ENCODE measurements around the gene GABBR2. TPM values are rescaled to one million over a fixed set of nuclear protein-coding genes. Genes with fewer than 3 reads are reported as not detected.
"Not testable (repeated sequence)": the region's sequence is repeated elsewhere in the genome, so short reads cannot be mapped to it uniquely, and the experiment has no call there.

GABBR2 gene
- polyA plus RNA-seq, 3 donors, result 1.3 to 4.7 (median 4.3) TPM

DNA sequence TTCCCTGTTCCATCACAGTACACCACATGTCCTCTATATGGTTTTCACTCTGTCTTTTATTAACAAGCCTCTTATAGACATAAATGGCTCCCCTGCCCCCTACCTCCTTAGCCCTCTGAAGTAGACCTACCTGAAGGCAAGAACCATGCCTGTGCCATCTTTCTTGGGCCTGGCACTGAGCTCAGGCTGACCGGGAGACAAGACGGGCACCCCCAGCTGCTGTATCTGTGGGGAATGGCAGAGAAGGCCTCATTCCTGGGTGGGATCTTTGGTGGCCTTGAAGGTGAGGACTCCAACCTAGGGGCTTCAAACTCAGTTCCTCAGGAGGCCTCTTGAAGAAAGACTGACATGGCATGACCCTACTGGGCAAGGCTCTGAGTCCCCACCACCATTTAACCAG lies 109.9 kb downstream of the GABBR2 start:
- DNase-seq, result no peak

DNA sequence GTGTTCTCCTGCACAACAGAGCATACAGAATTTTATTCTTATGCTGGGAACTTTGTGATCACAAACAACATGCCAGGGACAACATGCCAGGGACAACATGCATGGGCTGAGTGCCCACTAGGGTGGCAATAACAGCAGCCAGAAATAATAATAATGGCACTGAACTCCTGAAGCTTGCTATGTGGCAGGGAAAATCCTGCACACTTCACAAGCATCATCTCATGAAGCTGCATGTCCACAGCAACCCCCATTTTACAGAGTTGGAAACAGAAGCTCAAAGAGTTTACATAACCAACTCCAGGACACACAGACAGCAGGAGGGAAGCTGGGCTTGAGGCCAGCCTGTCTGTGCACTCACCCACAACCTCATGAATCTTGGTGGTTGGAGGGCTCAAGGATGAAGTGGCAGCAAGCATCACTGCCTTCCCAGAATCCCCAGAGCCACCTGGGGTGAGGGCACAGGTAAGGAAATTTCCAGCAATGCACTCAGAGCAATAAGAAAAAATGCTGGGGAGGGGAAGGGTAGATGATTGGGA lies 111.4 kb downstream of the GABBR2 start:
- no peak for DNase-seq

DNA sequence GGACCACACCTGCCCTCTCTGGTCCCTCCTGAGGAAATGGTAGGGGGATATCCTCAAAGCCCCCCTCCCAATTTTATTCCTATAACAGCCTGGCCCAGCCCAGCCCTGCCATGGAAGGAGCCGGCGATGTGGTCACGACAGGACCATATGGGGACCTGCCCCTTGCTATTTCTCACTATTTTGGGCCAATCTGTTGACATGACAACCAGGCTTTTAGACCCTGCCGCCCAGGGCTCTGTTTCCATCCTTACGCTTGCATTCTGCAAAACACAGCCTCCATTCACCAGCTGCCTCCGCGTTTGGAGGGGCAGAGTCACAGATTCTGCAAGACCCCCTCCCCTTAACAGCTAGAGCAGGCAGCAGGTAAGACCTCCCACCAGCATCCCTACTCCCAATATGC lies 112.2 kb downstream of the GABBR2 start:
- no peak for DNase-seq

GRCh38 chr9:98594546-98595160 lies 114.1 kb downstream of the GABBR2 start:
- DNase-seq, result no peak

GRCh38 chr9:98593354-98594253 lies 115.1 kb downstream of the GABBR2 start:
- DNase-seq, result no peak

- DNase-seq, result no peak
Measured at GRCh38 chr9:98591696-98592095, 117.0 kb downstream of the GABBR2 start.

GRCh38 chr9:98590101-98590500 lies 118.6 kb downstream of the GABBR2 start:
- no peak for DNase-seq

DNA sequence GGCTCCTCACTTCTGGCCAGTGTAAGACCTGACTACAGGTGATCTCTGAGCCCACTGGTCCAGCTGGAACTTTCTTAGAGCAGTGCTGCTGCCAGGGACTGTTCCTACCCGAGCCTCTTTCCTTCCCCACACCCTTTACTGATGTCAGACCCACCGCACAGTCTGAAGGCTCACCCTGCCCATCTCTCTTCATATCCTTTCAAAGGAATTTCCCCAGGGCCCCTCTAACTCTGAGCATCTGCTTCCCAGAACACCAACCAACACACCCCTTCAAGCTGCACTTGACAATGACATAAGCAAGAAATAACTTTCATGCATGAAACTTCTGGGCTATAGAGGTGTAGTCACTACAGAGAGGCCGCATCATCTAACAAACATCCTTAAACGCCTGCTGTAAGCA lies 119.6 kb downstream of the GABBR2 start:
- DNase-seq, result no peak

GRCh38 chr9:98584853-98585438 lies 123.8 kb downstream of the GABBR2 start:
- not testable (repeated sequence) for DNase-seq

DNA sequence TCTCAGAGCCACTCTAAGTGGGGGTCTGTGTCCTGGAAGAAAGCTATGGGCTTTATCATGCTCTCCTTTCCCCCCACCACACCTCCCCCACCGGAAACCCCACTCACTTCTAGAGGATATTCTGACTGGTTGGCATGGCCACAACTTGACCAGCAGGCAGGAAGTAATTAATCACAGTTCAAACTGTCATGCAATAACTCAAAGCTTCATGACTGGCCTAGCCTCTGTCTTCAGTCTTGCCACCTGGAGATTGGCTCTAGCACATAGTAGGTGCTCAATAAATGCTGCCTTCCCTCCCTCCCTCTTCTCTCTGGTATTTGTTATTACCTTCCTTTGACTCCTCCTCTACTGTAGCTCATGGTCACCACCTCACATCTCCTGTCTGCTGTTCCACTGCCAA lies 124.7 kb downstream of the GABBR2 start:
- no peak for DNase-seq

GRCh38 chr9:98583417-98583816 lies 125.3 kb downstream of the GABBR2 start:
- no peak for DNase-seq

DNA sequence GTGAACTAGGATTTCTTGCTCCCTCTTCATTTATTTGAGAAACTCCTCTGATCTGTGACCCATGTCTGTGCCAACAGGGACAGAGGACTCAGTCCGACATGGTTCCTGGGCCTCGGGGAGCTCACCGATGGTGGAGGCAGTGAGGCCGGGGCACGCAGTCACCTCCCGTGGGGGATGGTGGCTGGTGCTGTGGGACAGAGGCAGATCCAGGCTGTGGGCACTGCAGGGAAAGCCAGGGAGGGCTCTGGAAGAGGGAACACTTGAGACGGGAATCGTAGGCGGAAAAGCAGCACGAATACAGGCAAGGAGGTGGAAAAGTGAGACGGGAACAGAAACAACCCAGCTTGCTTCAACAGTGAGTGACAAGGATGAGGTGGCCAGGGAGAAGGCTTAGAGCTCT lies 127.8 kb downstream of the GABBR2 start:
- DNase-seq, result peak; percentile 20

GRCh38 chr9:98579700-98580099 lies 129.0 kb downstream of the GABBR2 start:
- no peak for DNase-seq

DNA sequence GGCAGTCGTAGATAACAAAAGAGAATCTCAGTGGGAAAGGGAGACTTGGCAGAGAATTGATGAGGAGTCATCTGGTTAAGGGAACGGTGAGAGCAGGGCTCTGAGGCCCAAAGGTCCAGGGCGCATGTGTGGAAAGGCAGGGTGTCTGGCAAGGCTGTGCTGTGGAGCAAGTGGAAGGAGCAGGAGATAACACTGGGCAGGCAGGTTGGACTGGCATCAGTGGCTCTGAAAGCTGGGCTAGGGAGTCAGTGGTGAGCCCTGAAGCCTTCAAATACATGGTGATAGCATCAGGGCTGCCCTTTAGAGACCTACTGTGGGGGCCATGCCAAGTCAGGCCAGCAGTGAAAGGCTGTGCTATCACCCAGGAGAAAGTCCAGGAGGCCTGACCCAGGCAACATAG lies 131.3 kb downstream of the GABBR2 start:
- DNase-seq, result no peak

DNA sequence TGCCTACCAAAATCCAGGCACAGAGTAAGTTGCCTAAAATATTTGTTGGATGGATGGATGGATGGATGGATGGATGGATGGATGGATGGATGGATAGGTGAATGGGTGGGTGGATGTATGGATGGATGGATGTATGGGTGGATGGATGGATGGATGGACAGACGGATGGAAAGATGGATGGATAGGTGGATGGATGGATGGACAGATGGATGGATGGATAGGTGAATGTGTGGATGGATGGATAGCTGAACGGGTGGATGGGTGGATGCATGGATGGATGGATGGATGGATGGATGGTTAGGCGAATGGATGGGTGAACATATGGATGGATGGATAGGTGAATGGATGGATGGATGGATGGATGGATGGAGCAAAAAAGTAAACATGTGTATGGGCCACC lies 131.9 kb downstream of the GABBR2 start:
- DNase-seq, result no peak

GRCh38 chr9:98576354-98576753 lies 132.4 kb downstream of the GABBR2 start:
- no peak for DNase-seq

DNA sequence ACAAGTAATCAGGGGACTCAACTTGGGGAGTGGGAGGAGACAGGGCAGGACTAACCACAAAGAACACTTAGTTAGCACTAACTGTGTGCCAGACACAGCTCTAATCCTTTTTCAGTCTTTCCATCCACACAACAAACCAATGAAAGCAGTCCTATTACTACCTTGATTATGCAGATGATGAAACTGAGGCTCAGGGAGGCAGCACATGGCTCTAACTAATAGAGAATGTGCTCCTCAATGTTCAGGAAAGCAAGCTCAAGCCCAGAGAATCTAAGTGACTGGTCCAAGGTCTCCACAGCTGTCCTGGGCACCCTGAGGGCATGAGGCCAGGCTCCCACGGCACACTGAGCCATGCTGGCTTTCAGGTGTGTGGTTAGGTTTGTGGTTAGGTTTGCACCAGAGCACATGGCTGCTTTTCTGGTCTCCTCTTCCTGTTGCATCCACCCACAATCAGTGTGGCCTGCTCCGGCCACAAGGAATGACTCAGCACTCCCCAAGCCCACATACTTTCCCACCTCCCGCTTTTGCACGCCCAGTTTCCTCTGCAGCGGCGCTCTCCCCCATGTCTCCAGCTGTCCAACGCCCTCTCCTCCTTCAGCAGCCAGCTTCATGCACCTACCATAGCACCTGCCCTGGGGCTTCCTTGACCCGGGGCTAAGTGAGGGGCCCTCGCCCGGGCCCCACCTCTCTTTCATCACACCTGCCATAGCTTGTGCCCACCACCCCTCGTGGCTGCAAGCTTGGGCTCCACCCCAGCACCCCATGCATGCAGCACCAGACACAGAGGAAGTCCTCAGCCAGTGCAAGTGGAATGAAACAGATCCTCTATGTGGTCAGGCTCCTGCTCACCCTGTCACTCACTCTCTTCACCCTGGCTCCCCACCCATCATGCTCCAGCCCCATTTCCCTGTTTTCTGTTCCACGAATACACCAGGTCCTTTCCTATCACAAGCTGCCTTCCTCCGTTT lies 133.1 kb downstream of the GABBR2 start:
- no peak for DNase-seq

GRCh38 chr9:98573749-98574278 lies 134.9 kb downstream of the GABBR2 start:
- DNase-seq, result no peak

- DNase-seq, result no peak
Measured at GRCh38 chr9:98572796-98573195, 135.9 kb downstream of the GABBR2 start.

DNA sequence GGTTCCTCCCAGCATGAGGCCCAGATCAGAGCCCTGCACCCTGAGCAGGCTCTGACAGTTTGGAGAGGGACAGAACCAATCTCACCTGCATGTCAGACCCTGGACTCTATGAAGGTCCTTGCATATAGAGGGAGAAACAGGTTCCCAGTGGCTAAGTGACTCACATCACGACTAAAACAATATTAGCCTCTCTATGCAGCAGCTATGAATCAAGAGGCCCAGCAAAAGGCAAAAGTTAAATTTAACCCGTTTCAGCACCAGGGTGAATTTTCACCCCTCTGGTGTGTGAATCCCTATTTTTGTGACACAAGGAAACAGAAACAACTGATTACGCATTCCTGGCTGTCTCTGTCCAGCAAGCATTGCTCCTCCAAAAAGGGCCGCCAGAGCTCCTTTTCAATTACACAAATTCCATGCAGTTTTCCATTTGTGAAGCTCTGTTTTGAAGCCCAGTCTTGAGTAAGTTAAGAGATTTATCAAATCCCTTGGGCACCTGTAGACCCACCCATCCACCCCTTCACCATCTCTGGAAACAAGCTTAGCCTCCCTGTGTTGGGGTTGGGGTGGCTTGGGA lies 136.6 kb downstream of the GABBR2 start:
- peak; percentile 16 for DNase-seq

DNA sequence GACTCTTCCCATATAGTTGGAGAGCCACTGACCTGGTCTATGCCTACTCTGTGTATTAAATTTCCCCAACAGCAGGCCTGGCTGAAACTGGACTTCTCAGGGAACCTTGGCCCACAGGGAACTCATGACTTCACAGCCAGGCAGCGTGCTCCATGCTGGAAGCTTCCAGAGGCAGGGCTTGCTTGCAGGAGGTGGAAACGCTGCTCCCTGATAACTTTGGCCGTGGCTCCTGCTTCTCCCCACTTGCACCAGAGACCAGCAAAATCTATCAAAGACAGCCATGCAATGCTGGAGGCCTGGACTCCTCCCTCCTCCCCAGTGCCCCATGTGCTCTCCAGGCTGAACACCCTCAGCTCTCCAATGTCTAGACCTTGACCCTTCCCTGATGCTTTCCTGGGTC lies 137.1 kb downstream of the GABBR2 start:
- no peak for DNase-seq
